Large intestine (tissue), 3 donors: ENCODE results near the gene FERMT3. TPM values are rescaled to one million over a fixed set of nuclear protein-coding genes. Genes with fewer than 3 reads are reported as not detected.

ENCODE experiments used
- DNase-seq, 2 donors: peaks; one replicate each; pipeline versions ENCODE4 v3.0.0 to v3.0.0-alpha.2; 2013
- H3K27ac ChIP-seq: one replicate; pipeline ENCODE4 v1.5.1; 2013; ENCODE audit warnings: low read length
- H3K27me3 ChIP-seq: 2 replicates; pipeline ENCODE4 v1.6.1; 2013; ENCODE audit warnings: low read length; ENCODE audit not compliant: control insufficient read depth, insufficient read depth
- H3K36me3 ChIP-seq: 2 replicates; pipeline ENCODE4 v1.6.1; 2013; ENCODE audit warnings: low read length; ENCODE audit not compliant: control insufficient read depth, insufficient read depth
- H3K4me1 ChIP-seq: one replicate; pipeline ENCODE4 v1.6.1; 2013; ENCODE audit warnings: low read length; ENCODE audit not compliant: control insufficient read depth, insufficient read depth
- H3K4me3 ChIP-seq: one replicate; pipeline ENCODE4 v1.5.1; 2013; ENCODE audit warnings: low read length
- H3K9me3 ChIP-seq: one replicate; pipeline ENCODE4 v1.6.1; 2013; ENCODE audit warnings: mild to moderate bottlenecking, low read depth, low read length, moderate library complexity; ENCODE audit not compliant: control insufficient read depth
- WGBS: methylation state at CpG from one replicate; pipeline ENCODE4 v1.1.5; 2013; ENCODE audit warnings: low lambda C conversion rate; ENCODE audit not compliant: insufficient coverage; 5-methylcytosine and 5-hydroxymethylcytosine counted together
- polyA plus RNA-seq: library from polyadenylated mRNA; unstranded; fragments of 120-200 nt; gene quantifications from one replicate; pipeline ENCODE4 v1.2.1, GENCODE V29; 2013

The FERMT3 gene
- polyA plus RNA-seq, 1 donor, result 28.5 TPM

DNA sequence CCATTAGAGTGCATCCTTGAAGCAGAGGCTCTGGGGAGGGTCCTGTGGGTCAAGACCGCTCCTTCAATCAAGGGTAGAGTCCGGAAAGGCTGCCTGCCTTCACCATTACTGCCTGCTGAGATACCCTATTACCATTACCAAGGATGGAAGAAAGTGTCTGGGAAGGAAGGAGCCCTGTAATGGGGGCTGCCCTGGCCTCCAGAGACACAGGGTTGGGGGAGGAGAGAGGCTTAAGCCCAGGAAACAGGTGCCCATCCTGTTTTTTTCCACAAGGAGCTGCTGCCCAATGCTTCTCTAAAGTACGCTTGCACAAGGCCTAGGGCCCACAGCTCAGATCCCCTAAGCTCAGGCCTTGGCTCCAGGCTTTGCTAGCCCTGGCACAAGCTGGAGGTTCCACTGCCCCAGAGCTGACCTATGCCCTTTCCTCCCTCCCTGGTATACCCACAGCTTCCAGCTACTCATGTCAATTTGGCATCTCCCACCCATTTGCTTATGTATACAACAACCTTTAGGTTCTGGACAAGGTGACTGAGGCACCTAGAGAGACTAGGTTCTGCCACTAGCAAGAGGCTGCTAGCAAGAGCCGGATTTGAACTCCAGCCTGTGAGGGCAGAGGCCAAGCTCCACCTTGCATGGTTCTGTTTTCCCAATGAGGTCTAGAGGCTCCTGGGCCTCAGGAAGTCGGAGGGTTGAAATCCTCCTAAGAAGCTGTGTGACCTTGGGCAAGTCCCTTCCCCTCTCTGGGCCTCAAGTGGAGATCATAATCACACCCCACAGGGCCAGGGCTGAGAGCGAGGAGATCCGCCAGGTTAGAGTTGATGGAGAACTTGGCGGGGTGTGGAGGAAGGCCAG, 43.3 kb downstream of the FERMT3 start:
- Histone ChIP-seq H3K4me3 (no peak overlapping the region), H3K36me3 (peaks cover 17% of the 10 kb centered on the region), H3K9me3 (no peaks in the 10 kb centered on the region), H3K27ac (no peak overlapping the region), H3K27me3 (no peaks in the 10 kb centered on the region), H3K4me1 (peaks cover 57% of the 10 kb centered on the region)
- WGBS, result no CpG with 5 or more reads among the region's 8 CpGs
- no peak for DNase-seq

DNA sequence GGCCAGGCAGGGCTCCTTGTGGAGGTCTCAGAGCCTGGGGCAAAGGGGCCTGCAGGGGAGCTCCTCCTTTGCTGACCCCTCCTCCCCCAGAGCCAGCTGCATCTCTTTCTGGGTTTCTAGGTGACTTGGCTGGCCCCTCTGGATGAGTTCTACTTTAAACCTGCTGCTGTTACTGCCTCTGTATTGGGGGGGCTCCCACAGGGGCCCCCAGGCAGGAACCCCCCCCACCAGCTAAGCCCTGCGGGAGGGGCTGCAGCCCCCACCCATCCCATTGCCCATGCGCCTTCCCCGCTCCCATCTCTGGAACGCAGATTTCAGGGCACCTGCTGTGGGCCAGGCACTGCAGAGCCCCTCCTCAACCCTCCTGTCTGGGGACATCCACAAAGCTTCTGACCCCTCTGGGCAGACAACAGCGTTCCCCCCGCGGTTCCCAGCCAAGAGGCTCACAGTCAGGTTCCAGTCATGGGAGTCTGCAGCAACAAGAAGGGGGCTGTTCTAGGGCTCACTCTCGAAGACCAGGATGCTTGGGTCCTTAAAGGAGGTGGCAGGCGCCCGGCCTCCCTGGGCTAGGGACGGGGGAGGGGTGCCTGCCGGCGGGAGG, 44.0 kb downstream of the FERMT3 start:
- WGBS, result no CpG with 5 or more reads among the region's 13 CpGs
- no peak overlapping the region for H3K27ac ChIP-seq
- DNase-seq, result no peak
- H3K4me1 ChIP-seq, result peaks cover 52% of the 10 kb centered on the region
- H3K36me3 ChIP-seq, result peaks cover 24% of the 10 kb centered on the region
- H3K4me3 ChIP-seq, result peak overlapping the region; percentile 73
- no peaks in the 10 kb centered on the region for H3K27me3 ChIP-seq
- no peaks in the 10 kb centered on the region for H3K9me3 ChIP-seq

DNA sequence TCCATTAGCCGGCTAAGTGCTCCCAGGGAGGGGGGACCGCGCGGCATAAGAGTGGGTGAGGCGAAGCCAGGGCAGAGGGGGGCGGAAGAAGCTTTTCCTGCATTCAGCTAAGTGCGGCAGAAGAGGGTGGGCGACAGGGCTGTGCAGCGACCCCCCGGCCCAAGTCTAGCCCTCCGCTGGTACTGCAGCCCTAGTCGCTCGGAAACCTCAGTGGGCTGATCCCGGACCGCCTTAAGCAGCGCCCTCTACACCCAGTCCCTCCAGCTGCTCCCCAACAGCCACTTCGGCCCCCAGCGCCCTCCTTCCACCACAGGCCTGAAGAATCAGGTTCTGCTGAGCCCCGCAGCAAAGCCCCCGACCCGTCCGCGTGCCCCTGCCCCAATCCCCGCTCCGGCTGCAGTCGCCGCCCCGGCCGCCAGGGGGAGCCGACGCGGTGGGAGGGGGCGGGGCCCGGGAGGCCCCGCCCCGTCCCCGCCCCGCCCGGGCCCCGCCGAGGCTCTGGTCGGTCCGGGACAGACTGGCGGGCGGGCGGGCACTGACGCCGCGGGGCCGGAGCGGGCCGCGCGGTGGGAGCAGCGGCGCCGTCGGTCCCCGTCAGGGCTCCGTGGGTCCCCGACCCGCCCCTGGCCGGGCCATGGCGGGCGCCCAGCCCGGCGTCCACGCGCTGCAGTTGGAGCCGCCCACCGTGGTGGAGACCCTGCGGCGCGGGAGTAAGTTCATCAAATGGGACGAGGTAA, 44.7 kb downstream of the FERMT3 start, which contains the start of gene PLCB3:
Gene PLCB3, plus strand, starts transcription at position 515 of the 737 bp plus-strand sequence. Its CDS starts 120 bp downstream, at position 635.
- H3K4me3 ChIP-seq, result peak within 1 kb of the TSS; percentile 90
- peaks cover 52% of the 10 kb centered on the region for H3K4me1 ChIP-seq
- no peaks in the 10 kb centered on the region for H3K27me3 ChIP-seq
- no CpG with 5 or more reads among the region's 75 CpGs for WGBS
- peak within 1 kb of the TSS; percentile 90 for H3K27ac ChIP-seq
- peaks cover 31% of the 10 kb centered on the region for H3K36me3 ChIP-seq
- DNase-seq, result peak in 1 of 2 donors; percentile 57
- no peaks in the 10 kb centered on the region for H3K9me3 ChIP-seq

DNA sequence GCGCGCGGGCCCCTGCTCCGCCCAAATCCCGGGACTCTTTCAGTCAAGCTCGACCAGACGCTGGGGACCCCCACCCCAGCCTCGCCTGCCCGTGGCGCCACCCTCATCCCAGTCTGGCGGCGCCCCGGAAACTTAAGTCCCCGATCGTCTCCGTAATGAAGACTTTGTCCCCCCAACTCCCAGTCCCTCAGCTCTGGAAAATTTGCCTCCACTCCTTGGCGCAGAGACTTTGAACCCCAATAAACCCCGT, 45.2 kb downstream of the FERMT3 start:
- peak overlapping the region; percentile 90 for H3K27ac ChIP-seq
- DNase-seq, result peak in 1 of 2 donors; percentile 62
- no peaks in the 10 kb centered on the region for H3K27me3 ChIP-seq
- peaks cover 52% of the 10 kb centered on the region for H3K4me1 ChIP-seq
- no CpG with 5 or more reads among the region's 18 CpGs for WGBS
- H3K4me3 ChIP-seq, result peak overlapping the region; percentile 90
- no peaks in the 10 kb centered on the region for H3K9me3 ChIP-seq
- H3K36me3 ChIP-seq, result peaks cover 36% of the 10 kb centered on the region

DNA sequence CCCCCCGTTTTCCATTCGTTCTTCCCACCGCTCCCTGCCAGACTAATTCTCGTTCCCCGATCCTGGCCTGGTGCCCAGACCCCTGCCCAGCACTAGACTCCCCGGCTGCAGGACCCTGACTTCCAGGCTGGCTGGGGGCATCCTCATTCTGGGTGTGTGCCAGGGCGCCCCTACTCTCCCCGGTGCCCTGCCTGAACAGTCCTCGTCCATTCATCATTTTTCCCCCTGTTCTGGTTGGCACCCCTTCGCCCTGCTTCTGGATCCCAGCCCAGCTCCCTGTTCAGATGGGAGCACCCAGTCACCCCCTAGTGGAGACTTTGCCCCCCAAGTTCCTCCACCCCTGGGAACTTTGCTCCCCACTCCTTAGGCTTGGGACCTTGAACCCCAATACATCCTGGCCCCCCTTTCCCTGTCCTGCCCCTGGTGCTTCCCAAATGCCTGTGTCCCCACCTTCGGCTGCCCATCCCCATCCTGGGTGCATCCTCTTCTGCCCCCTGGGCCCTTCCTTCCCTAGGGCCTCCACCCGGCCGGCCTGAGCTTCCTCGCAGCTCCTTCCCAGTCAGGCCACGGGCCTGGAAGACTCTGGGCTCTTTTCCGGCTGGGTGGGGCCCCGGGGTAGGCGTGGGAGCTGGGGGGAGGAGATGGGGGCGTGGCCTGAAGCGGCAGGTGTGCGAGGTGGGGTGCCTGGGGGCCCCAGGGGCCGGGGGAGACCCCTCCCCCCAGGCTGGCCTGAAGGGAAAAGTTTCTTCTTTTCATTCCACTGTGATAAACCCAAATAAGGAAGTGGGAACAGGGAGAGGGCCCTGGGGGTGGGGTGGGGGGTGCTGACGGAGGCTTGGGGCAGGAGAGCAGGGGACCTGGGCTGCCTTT, 45.7 kb downstream of the FERMT3 start:
- H3K27me3 ChIP-seq, result no peaks in the 10 kb centered on the region
- peaks cover 40% of the 10 kb centered on the region for H3K36me3 ChIP-seq
- peak; percentile 74 to 92 for DNase-seq
- H3K4me3 ChIP-seq, result peak overlapping the region; percentile 90
- no peaks in the 10 kb centered on the region for H3K9me3 ChIP-seq
- 0% methylated on average over 5 of the region's 23 CpGs for WGBS
- peak overlapping the region; percentile 90 for H3K27ac ChIP-seq
- peaks cover 52% of the 10 kb centered on the region for H3K4me1 ChIP-seq

DNA sequence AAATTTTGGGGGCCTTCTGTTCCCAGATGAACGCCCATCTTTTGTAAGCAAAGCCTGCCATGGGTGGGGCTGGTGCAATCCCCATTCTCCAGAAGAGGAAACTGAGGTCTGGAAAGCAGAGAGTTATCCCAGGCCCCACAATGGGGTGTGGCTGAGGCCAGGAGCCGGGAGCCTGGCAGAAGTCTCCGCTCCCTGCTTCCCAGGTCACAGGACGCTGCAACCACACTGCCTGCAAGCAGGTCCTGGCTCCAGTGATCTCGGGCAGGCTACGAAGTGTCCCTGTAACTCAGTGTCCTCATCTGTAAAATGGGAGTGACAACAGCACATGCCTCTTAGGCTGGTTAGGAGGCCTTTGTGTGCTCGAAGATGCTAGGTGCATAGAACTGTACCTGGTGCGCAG, 46.5 kb downstream of the FERMT3 start:
- WGBS, result no CpG with 5 or more reads among the region's 8 CpGs
- Histone ChIP-seq H3K36me3 (peaks cover 46% of the 10 kb centered on the region), H3K9me3 (no peaks in the 10 kb centered on the region), H3K27me3 (no peaks in the 10 kb centered on the region), H3K4me3 (peak overlapping the region; percentile 90), H3K4me1 (peaks cover 45% of the 10 kb centered on the region), H3K27ac (peak overlapping the region; percentile 90)
- DNase-seq, result no peak

DNA sequence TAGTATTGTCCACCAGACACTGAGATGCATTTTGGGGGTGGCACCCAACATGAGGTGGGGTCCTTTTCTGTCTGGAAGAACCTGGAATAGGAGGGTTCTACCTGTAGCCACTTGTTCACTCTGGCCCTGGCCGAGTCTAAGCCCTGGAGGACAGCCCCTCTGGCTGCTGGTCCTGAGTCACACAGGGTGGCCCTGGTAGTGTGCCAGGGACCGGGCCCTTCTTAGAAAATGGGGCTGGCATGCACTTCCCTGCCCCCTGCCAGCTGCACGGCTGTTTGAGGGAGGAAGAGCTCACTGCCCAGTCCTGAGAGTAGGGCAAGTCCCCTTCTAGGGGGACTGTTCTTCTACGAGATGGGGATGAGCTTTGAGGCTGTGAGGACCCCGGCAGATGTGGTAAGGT, 47.0 kb downstream of the FERMT3 start:
- H3K4me1 ChIP-seq, result peaks cover 41% of the 10 kb centered on the region
- peaks cover 50% of the 10 kb centered on the region for H3K36me3 ChIP-seq
- H3K4me3 ChIP-seq, result peak overlapping the region; percentile 90
- DNase-seq, result no peak
- H3K27me3 ChIP-seq, result no peaks in the 10 kb centered on the region
- no peak overlapping the region for H3K27ac ChIP-seq
- no peaks in the 10 kb centered on the region for H3K9me3 ChIP-seq
- no CpG with 5 or more reads among the region's 5 CpGs for WGBS

DNA sequence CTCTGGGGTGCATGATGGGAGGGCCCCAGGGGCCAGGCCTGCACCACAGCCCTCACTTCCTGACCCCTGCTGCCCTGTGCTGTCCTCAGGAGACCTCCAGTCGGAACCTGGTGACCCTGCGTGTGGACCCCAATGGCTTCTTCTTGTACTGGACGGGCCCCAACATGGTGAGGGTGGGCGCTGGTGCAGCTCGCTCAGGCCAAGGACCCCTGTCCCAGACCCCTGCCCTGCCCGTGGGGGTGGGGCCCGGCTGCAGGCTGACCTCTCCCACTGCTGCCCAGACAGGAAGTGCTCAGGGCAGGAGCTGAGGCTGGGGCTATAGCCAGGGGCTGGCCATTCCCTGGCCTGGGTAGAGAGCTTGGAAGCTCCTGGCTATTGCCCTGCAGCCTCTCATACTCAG, 47.8 kb downstream of the FERMT3 start:
- no peaks in the 10 kb centered on the region for H3K9me3 ChIP-seq
- no peaks in the 10 kb centered on the region for H3K27me3 ChIP-seq
- WGBS, result no CpG with 5 or more reads among the region's 7 CpGs
- peaks cover 35% of the 10 kb centered on the region for H3K4me1 ChIP-seq
- DNase-seq, result no peak
- H3K27ac ChIP-seq, result no peak overlapping the region
- no peak overlapping the region for H3K4me3 ChIP-seq
- peaks cover 58% of the 10 kb centered on the region for H3K36me3 ChIP-seq

DNA sequence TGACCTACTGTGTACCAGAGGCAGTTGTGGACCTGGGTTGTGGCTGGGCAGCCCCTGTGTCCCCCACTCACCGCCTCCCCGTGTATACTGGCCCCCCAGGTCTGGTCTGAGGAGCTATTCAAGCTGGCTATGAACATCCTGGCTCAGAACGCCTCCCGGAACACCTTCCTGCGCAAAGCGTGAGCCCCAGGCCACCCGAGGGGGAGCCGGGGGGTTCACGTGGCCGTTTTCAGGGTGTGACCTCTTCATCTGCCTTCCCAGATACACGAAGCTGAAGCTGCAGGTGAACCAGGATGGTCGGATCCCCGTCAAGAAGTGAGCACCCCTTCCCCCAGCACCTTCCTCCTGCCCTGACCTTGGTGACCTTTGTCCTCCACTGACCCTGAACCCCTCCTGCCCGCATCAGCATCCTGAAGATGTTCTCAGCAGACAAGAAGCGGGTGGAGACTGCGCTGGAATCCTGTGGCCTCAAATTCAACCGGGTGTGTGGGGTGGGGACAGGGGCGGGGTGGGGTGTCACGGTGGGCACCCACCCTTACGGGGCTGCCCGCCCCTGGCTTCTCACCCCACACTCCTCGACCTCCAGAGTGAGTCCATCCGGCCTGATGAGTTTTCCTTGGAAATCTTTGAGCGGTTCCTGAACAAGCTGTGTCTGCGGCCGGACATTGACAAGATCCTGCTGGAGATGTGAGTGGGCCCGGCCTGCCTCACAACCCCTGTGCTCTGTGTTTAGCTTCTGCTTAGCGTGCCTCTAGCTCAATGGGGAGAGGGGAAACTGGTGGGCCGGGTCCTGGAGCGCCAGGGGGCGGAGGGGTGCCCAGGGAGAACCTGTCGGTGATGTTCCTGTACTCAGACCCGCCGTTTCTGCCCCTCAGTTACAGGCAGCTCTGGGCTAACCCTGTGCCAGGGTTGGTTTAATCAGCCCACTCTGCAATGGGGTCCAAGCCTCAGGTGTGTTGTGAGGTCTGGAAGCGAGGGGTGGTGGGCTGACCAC, 48.9 kb downstream of the FERMT3 start:
- no peaks in the 10 kb centered on the region for H3K27me3 ChIP-seq
- no peak overlapping the region for H3K4me3 ChIP-seq
- H3K36me3 ChIP-seq, result peaks cover 69% of the 10 kb centered on the region
- H3K27ac ChIP-seq, result no peak overlapping the region
- no CpG with 5 or more reads among the region's 35 CpGs for WGBS
- H3K4me1 ChIP-seq, result peaks cover 28% of the 10 kb centered on the region
- DNase-seq, result no peak
- H3K9me3 ChIP-seq, result no peaks in the 10 kb centered on the region
